HG03280 (cell line): ENCODE results near the gene TRIM58.
A peak's percentile ranks its signal among the peaks of the same experiment; 100 is the strongest.

ENCODE experiments used
- ATAC-seq: cut with Tn5 transposase; IDR thresholded peaks from one replicate; pipeline ENCODE4 v1.9.1; 2021; ENCODE audit warnings: mild to moderate bottlenecking, moderate library complexity; ENCODE audit not compliant: unreplicated experiment

Gene TRIM58

GRCh38 chr1:247857069-247857984 is at the start of gene TRIM58:
Gene TRIM58, plus strand, starts transcription at chr1:247857187. Its CDS starts 60 bp downstream, at chr1:247857247.
- ATAC-seq, result peak; percentile 50

- no peak for ATAC-seq
Measured at GRCh38 chr1:247812637-247813036, 44.4 kb upstream of the TRIM58 start.

GRCh38 chr1:247822060-247822459 is 34.9 kb upstream of the TRIM58 start:
- ATAC-seq, result no peak

- ATAC-seq, result no peak
Measured at GRCh38 chr1:247824023-247824422, 33.0 kb upstream of the TRIM58 start, which contains the start of gene OR14A16. Gene OR14A16, minus strand, starts transcription at chr1:247824119. Its CDS starts 8,390 bp downstream, at chr1:247815729.

GRCh38 chr1:247825362-247825761 is 31.6 kb upstream of the TRIM58 start:
- ATAC-seq, result no peak

- no peak for ATAC-seq
Measured at GRCh38 chr1:247829656-247830055, 27.3 kb upstream of the TRIM58 start.

- ATAC-seq, result no peak
Measured at GRCh38 chr1:247833601-247834000, 23.4 kb upstream of the TRIM58 start.

- ATAC-seq, result no peak
Measured at GRCh38 chr1:247840818-247841217, 16.2 kb upstream of the TRIM58 start.

- ATAC-seq, result no peak
Measured at GRCh38 chr1:247841796-247842195, 15.2 kb upstream of the TRIM58 start, which contains the start of gene OR11L1. Gene OR11L1, minus strand, starts transcription at chr1:247841896. Its CDS starts 0 bp downstream, at chr1:247841896.

- no peak for ATAC-seq
Measured at GRCh38 chr1:247843411-247843810, 13.6 kb upstream of the TRIM58 start.

GRCh38 chr1:247845011-247845692 is 11.8 kb upstream of the TRIM58 start:
- no peak for ATAC-seq

- ATAC-seq, result no peak
Measured at GRCh38 chr1:247845693-247846017, 11.3 kb upstream of the TRIM58 start.

- no peak for ATAC-seq
Measured at GRCh38 chr1:247848346-247848745, 8.6 kb upstream of the TRIM58 start.

- ATAC-seq, result no peak
Measured at GRCh38 chr1:247849616-247850015, 7.4 kb upstream of the TRIM58 start.

GRCh38 chr1:247854899-247855545 is 2.0 kb upstream of the TRIM58 start:
- ATAC-seq, result no peak

GRCh38 chr1:247855911-247856310 is 1.1 kb upstream of the TRIM58 start:
- ATAC-seq, result no peak

GRCh38 chr1:247857985-247858619 is 1.1 kb downstream of the TRIM58 start:
- no peak for ATAC-seq

GRCh38 chr1:247862756-247863155 is 5.8 kb downstream of the TRIM58 start:
- no peak for ATAC-seq

- ATAC-seq, result no peak
Measured at GRCh38 chr1:247864644-247865043, 7.7 kb downstream of the TRIM58 start.

GRCh38 chr1:247865416-247865815 is 8.4 kb downstream of the TRIM58 start:
- no peak for ATAC-seq

GRCh38 chr1:247883346-247883745 is 26.4 kb downstream of the TRIM58 start:
- no peak for ATAC-seq
